COLO668 (cell line): Measurements from ENCODE around the gene GALNT18.

Experiments
- DNase-seq: peaks from one replicate; lab custom pipeline; 2025; ENCODE audit not compliant: unreplicated experiment; lab: John Stamatoyannopoulos, UW

GALNT18 gene

DNA sequence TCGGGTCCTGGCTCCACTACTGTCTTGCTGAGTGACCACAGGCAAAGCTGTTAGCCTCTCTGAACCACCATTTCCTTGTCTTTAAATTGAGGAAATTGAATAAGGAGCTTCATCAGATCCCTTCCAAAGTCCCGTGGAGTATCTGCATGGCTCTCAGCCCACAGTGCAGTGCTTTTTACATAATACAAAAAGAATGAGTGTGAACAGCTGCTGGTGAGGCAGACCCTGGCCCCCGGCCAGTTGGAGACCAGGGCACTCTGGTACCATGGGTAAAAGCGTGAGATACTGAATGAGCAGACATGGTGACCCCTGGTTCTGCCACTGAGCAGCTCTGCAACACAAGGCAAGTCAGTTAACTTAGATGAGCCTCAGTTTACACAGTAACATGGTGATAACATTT, 86.8 kb downstream of the GALNT18 start:
- DNase-seq: no peak

DNA sequence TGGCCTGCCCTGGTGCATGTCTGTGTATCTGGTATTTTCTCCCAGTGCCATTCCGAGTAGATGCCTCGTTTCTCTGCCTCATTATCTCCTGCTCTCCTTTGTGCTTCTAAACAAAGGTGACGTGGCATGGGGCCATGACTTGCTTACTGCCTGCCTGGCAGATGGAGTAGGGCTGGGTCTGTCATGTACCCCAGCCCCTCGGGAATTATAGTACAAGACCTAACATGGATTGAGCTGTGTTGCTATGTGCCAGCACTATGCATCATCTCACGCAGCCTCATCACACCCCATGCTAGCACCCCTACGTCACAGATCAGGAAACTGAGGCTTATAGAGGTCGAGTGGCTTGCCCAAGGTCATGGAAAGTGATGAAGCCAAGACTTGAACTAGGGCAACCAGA, 88.1 kb downstream of the GALNT18 start:
- DNase-seq: no peak

DNA sequence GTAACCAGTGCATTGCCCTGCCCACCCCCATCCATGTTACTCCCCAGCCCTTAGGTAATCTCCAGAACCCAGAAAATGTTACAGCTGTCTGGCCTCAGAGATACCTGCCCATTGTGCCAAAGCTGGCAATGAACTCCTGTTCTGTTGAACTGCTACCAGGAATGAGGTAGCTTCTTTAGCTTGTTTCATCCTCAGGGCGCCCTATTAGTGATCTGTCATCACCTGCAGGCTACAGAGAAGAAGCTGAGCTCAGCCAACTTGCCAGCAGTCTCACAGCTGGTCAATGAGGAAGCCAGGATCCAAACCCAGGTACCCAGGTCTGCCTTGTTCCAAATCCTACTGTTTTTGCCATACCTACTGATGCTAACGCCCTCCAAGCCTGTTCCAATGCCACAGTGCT, 88.7 kb downstream of the GALNT18 start:
- DNase-seq: no peak

DNA sequence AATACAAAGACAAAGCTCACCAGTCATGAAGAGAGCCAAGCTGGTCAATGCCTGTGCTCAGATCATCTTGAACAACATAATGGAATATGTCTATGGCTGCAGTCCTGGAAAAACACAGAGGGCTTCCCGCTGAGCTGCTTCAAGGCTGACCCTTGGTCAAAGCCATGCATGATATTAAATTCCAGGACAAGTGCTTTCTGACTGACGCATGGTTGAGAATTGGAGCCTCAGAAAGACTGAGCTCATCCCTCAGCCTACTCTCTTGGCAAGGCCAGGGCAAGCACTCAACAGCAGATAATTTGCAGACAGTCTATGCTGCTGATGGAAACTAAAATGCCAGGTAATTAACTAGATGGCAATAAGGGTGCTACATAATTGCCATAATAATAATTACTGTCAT, 89.2 kb downstream of the GALNT18 start:
- no peak for DNase-seq

DNA sequence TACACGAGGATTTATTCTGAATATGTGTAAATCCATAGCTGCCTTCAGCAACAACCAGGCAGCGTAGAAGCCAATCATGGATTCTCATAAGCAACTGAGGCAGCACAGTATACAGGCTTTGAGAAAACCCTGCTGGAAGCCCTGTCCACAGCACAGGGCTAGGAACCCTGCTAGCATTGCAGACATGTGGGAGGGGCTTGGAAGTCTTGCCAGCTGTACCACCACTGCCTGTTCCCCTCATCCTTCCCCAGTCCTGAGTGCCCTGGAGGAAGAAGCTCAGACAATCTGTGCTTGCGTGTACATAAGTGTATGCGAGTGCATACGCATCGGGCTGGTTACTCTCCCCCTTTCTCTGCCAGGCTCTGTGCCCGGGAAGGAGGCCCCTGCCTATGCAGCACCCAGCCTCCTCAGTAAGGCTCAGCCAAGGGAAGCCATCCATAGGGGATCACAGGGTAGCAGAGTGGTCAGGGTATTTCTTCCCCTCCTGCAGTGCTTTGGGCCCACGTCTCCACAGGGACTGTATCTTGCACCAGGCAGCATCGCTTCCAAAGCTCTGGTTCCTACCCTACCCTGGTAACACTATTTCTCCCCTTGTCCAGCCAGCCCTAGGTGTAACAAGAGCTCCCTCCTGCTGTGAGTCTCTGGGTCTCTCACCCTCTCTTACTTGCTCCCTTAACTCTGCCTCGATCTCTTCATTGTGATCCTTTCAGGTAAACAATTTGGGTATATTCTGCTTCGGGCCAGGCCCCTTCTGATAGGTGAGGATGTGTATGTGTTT, 90.5 kb downstream of the GALNT18 start:
- DNase-seq: no peak

DNA sequence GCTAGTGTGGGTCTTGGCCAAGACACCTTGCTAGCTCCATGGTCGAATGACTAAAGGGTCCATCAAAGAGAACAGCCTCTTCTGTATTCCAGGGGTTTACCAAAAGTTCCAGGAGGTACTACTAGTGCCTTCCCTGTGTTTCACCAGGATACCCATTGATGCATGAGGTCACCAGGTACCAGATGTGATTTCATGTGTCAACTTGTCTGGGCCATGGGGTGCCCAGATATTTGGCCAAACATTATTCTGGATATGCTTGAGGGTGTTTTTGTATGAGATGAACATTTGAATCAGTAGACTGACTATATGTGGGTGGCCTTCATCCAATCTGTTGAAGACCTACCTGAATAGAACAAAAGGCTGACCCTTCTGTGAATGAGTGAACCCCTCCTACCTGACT, 92.8 kb downstream of the GALNT18 start:
- no peak for DNase-seq

DNA sequence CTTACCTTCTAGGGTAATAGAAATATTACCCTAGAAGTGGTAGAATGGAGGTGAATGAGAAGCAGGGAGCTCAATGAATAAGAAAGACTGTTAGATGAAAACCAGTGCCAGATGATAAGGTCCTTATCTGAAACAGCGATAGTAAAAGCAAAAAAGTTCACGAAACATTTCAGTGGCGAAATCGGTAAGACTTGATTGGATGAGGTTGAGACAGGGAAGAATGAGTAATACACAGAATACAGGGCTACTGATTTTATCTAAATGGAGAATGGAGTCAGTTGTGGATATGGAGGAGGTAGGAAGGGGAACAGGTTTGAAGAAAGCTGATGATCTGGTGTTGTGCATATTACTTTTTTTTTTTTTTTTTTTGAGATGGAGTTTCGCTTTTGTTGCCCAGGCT, 96.5 kb downstream of the GALNT18 start:
- DNase-seq: no peak

DNA sequence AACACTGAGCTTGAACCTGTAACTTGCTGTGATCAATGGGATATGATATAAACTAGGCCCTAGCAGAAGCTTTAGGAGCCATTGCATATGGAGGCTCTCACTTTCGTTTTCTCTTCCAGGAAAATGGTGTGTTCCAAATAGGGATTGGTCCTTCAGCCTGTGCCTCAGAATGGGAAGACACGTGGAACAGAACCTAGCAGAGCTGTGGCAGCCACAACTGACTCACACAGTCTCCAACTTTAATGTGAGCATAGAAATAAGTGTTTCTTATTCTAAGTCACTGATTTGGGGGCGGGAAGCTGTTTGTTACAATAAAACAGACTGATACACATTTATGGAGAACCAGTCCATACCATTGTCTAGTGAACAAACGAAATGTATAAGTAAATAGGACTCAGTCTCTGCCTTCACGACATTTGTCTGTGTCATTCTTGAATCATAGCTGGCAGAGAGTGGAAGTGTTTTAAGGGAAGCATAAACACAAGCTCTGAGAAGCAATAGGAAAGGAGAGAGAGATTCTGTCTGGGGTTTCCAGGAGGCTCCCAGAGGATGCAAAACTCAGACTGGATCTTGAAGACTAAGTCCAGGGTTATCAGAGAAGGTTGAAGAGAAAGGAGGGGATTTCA, 97.3 kb downstream of the GALNT18 start:
- no peak for DNase-seq

DNA sequence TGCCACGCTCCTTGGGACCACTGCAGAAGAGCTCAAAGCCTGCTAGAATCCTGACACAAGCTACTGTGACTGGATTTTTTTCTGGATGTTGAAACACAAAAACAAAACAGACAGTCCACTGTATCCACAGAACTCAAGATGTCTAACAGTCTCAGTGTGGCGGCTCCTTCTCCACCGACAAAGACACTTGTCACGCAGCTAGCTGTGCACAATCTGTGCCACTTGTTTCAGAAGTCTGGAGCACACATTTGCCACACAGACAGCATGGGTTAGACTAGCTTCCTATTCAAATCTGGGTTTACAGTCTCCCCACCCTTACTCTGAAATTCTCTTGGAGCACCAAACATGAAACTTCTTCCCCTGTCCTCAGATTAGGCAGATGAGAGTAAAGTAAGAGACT, 99.2 kb downstream of the GALNT18 start:
- DNase-seq: no peak

DNA sequence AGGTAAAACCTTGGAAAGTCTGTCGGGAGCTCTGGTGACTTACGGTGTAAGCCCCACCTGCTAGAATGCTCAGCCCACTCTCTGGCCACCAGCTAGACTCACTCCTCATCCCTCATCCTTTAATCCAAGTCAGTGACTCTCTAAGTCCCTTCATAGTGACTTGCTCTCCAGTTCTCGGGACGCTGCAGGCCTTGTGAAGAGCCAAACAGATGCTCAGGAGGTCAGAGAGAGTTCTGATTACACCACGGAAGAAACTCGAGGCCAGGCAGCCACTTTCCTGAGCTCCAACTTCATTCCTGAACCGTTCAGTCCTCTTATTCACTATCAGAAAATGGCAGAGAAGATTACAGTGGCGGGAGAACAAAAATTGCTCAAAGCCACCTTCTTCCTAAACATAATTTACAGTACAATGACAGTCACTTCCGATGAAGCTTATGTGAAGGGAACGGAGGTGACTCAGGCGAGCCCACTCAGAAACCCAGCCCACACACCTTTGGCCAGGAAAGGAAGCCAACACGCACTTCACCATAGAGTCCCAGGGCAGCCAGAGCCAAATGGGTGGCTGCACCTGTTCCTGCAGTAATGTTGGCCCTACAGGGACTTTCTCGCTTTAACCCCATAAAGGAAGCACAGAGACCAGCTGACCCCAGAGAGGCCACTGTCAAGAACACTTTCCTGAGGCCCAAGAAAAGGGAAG, 100.4 kb downstream of the GALNT18 start:
- DNase-seq: no peak

DNA sequence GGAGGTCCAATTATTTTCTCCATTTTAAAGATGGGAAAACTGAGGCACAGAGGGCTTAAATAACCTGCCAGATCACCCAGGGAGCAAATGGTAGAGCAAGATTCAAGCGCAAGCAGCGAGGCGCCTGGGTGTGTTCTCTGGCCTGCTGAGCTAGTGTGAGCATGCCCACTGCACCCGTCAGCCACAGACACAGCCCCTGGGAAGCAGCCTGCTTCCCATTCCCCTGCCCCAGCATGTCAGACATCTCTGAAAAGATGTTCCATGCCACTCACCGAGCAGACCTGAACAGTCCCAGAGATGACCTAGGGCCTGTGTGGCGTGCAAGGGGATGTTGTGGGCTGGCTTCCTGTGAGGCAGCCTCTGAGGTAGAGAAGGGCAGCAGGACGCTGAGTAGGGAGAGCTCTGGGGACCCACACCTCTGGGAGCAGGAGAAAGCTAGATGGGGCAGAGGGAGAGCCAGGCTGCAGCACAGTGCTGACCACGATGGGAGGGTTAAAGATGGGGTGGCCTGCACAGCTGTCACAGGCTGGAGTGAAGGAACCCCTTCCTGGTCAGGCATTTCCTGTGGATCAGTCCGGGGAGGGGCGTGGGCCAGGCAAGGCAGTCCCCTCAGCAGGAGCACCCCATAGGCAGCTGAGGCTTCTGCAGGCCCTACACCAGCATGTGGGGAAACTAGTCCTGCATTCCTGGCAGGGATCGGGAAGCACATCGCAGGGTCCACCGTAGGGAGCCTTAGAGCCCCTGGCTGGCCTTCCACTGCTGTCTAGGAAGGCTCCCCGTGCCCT, 101.4 kb downstream of the GALNT18 start:
- DNase-seq: no peak

DNA sequence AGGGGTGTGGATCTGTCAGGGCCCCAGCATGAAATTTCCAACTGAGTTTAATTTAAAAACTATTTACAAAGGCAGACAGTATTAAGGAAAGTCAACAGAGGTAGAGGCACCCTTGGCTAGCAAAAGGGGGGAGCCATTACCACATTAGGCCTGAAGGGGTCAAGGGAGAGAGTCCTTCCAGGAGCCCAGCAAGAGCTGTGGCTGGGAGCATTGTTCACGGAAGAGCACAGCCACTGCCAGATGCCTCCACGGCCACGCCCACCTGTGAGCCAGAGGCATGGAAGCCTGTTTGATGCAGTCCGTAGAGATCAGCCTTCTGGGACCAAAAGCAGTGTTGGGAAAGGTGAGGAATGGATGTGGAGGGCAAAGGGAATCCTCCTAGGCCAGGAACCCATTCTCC, 102.6 kb downstream of the GALNT18 start:
- DNase-seq: peak; percentile 28

DNA sequence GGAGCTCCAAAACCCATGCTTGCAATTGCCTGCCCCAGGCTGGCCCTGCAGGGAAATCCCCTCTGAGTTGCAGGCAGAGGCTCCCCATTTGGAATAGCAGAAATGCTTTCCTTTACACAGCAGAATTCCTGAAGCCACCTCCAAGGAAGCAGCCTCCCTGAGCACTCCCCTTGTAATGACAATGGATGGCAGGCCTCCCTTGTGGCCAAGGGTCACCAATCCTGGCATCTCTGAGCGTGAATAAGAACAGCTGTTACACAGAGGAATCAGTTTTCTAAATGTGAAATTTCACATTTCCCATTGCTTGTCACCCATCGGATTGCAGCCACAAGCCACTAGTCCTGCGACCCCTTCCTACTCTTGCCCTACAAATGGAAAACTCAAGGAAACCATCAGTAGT, 107.6 kb downstream of the GALNT18 start:
- DNase-seq: no peak

DNA sequence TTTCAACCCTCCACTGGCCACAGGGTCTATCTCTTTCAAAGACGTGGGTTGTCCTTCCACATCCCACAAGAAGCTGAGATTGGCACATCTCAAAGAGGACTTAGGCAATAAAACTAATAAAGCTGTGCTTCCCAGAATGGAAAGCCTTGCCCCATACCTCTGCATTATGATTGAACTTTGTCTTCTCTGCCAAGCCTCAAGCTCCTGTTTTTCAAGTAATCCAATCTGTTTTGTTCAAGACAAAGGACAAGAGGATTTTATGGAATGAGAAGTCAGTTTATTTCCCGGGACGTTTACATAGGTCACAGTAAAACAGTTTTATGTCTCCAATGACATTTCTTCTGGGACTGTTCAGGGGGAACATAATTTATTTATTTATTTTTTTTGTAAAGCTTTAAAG, 108.4 kb downstream of the GALNT18 start:
- no peak for DNase-seq

DNA sequence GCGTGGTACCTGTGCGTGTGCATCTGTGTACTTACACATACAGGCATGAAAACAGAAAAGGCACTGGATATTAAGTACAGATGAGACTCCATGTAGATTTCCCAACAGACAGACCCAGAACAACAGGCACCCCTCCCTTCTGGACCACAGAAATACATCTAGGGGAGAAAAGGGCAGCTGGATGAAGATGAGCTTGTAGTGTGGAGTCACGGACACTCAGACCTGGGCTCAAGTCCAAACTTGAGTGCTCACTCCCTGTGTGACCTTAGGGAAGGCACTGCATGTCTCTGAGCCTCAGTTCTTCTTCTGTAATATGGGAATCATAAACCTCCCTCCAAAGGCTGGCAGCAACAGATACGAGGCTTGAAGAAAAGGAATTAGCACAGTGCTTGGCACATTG, 108.9 kb downstream of the GALNT18 start:
- no peak for DNase-seq

DNA sequence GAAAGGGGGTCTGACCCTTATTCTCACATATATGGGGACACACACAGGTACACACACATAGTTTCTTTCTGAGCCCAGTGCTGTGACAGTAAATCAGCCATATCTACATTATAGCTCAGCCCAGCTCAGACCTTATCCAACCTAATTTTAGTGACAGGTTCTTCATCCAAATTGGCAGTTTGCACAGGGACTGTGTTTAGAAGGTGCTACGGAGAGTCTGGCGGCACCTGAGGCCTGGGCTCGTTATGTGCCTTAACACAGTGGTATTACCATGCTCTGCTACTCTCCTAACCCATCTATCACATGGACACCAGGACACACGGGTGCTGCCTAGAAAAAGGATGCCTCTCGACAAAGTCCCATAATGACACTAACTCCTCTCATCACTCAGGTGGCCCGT, 109.3 kb downstream of the GALNT18 start:
- no peak for DNase-seq

DNA sequence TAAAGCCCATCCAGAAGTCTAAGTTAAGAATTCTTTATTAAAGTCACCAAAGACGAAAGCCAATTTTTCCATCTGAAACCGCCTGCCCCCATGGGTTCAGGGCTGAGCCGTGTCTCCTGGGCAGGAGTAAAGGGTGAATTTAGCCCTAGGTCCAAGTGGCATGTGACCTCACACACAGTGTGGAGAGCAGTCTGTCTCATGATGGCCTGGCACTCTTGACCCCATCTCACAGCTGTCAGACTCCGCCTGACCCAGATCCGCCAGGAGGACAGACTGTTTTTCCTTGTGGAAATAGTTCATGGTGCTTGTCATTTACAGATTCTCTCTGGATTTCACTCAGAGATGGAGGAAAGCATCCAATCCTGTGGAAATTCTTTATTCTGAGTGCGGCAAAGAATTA, 109.7 kb downstream of the GALNT18 start:
- DNase-seq: no peak

DNA sequence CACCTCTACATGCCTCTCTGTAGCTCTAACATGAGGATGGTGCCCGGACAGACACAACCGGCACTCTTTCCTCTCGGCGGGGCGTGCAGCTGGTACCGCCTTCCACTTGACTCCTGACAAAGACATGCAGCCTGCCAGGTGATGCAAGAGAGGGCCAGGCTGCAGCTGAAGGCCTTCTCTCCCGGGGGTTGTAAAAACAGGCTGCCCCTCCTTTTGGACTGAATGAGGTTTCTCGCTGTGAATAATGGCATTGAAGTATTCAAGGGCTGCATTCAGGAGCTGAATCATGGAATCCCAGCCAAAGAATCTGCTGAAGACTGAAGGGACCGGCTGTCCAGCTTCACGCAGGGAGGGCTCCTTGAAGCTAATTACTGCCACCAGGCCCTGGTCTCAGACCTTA, 110.9 kb downstream of the GALNT18 start:
- peak; percentile 84 for DNase-seq

DNA sequence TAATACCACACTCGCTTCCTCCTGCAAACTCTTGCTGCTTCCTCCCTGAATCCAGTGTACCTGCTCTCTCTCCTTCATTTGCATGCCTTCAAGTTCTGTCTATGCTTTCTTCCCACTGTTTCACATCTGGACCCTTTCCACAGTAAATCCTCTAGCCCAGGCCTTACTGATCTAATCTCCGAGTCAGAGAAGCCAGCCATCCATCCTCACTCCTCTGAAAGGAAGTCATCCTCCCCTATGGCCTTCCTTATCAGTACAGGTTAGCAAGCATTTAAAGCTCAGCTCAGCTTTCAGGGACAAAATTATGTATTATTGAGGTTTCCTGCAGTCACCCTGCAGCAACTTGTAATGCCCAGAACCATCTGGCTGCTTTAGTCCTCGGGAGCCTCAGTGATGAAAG, 116.1 kb downstream of the GALNT18 start:
- DNase-seq: no peak

DNA sequence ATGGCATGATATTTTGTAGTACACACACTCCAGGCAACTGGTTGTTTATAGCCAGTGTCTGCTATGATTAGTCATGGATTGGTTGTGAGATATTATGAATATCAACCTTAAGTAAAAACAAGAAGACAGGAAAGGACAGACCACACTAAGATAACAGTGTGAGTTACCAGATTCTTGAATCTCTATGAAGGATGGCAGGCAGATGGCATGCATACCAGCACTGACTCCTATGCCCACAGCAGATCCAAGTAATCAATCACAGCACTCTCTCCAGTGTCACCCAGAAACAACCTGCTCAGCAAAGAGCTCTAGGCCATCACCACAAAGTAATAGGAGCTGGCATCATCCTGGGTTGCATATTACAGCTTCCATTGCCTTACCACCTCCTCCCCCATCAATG, 116.6 kb downstream of the GALNT18 start:
- DNase-seq: no peak

DNA sequence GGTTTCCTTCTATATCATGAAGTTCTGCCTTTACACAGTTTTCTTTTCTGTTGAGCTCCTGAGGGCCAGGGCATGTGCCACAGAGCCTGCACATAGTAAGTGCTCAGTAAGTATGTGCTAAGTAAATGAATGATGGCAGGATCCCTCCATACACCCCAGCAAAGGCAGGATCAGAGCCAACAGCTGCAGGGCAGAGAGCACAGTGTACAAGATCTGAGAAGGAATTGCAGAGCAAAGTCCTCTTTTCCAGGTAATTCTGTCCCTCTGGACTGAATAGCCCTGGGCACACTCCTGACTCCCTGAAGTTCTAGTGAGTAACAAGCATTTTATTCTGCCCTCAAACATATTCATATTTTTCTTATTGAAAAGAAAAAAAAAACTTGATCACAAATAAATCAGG, 117.7 kb downstream of the GALNT18 start:
- no peak for DNase-seq
